Subcutaneous adipose tissue (tissue), 4 donors: ENCODE data around the gene UNC5B. TPM values are rescaled to one million over a fixed set of nuclear protein-coding genes. Genes with fewer than 3 reads are reported as not detected.

Source experiments
- total RNA-seq, 4 donors: library from RNA; depleted of rRNA; stranded (reverse); fragments of >200 nt; gene quantifications; one replicate each; pipeline ENCODE4 v1.1.0, GENCODE V29; 2016
- TF ChIP-seq, protein P1 (sequence below): fragments of 450-650 bp; IDR thresholded peaks from one replicate; pipeline ENCODE4 v1.5.1; 2016; ENCODE audit warnings: low read depth, mild to moderate bottlenecking, control low read depth, antibody characterized with exemption, moderate library complexity

The UNC5B gene
- 1 to 10 TPM in 1 of 4 donors, under 1 TPM in 3; 0.22 to 1.1 (median 0.91) TPM for total RNA-seq

DNA sequence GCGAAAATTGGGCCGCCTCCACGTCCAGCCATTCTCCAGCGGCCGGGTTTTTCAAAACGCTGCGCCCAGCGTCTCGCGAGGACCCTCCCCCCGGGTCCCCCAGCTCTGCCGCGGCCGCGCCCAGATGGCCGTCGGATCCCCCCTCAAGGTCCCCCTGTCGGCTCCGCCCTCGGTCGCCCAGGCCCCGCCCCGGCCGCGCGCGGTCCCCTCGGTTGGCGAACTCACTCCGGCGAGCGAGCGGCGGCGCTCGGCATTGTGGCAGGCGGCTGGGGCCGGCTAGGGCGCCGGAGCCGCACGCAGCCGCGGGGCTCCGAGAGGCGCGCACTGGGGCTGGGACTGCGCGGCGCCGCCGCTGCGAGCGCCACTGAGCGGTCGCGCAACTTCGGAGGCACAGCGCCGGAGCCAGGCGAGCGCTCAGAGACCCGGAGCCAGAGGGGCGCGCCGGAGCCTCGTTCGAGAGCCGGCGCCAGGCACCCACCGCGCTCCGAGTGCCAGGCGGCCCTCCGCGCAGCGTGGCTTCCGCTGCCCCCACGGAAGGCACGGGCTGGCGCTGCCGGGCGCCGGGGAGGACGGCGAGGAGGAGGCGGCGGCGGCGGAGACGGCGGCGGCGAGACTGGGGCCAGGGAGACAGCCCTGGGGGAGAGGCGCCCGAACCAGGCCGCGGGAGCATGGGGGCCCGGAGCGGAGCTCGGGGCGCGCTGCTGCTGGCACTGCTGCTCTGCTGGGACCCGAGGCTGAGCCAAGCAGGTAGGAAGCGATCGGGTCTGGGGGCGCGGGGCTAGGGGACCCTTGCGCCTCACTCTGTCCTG is at the start of gene UNC5B:
Gene UNC5B (plus strand): TSS at position 253 of the 809 bp plus-strand sequence. CDS start 416 bp downstream, at position 669.
- TF ChIP-seq, protein P1, sequence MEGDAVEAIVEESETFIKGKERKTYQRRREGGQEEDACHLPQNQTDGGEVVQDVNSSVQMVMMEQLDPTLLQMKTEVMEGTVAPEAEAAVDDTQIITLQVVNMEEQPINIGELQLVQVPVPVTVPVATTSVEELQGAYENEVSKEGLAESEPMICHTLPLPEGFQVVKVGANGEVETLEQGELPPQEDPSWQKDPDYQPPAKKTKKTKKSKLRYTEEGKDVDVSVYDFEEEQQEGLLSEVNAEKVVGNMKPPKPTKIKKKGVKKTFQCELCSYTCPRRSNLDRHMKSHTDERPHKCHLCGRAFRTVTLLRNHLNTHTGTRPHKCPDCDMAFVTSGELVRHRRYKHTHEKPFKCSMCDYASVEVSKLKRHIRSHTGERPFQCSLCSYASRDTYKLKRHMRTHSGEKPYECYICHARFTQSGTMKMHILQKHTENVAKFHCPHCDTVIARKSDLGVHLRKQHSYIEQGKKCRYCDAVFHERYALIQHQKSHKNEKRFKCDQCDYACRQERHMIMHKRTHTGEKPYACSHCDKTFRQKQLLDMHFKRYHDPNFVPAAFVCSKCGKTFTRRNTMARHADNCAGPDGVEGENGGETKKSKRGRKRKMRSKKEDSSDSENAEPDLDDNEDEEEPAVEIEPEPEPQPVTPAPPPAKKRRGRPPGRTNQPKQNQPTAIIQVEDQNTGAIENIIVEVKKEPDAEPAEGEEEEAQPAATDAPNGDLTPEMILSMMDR, result no peak

GRCh38 chr10:71173466-71173865 is 38.9 kb upstream of the UNC5B start:
- TF ChIP-seq, protein P1, result no peak

DNA sequence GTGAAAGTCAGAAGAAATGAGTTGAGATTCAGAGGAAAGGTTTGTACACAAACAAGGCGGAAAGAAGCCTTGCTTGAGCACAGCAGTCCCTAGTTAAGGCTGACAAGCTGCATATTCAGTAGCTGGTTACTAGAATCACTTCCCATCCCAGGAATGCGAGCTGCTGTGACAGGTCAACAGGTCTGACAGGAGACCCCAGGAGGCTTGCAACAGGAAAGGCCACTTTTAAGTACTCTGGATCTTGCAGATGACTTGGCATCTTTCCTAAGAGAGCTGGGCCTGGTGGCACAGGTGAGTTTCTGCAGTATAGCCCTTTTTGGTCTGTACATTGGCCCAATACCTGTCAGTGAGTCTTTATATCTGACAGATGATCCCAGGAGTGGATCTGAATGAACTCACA is 35.7 kb upstream of the UNC5B start:
- TF ChIP-seq, protein P1, result no peak

- TF ChIP-seq, protein P1, result no peak
Measured at GRCh38 chr10:71177651-71178199, 34.6 kb upstream of the UNC5B start.

GRCh38 chr10:71178880-71179279 is 33.5 kb upstream of the UNC5B start:
- TF ChIP-seq, protein P1, result no peak

DNA sequence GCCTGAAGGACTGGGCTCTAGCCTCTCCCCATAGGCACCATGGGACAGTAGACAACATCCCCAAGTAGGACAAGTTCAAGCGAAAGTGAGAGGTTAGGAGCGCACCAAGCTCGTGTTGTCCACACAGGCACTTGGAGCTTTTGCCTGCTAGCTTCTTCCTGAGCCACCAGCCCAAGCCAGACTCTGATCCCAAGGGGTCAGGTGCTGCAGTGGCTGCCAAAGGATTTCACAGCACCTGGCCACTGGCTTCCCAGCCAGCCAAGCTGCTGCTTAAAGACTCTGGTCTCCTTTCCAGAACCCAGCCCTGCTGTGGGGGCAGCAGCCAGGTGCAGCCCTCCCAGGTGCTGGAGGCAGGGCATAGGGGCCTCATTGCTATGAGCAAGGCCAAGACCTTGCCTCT is 33.0 kb upstream of the UNC5B start:
- TF ChIP-seq, protein P1, result no peak

- TF ChIP-seq, protein P1, result no peak
Measured at GRCh38 chr10:71184421-71184820, 27.9 kb upstream of the UNC5B start.
